HL-60 (cell line): ENCODE data around the gene FRRS1L.

Source experiments
- DNase-seq, 2 experiments: peaks; one replicate each; pipeline ENCODE4 v3.0.0-alpha.2; 2010 to 2020; ENCODE audit warnings: low read depth in 1 of 2, low spot score in 1 of 2
- H3K27ac ChIP-seq: fragments of 250-450 bp; sonication (Bioruptor Pico); replicated peaks from 2 replicates; pipeline ENCODE4 v1.5.1; 2020; ENCODE audit warnings: mild to moderate bottlenecking, moderate library complexity
- H3K27me3 ChIP-seq: fragments of 250-450 bp; sonication (Bioruptor Pico); 2 replicates; pipeline ENCODE4 v1.5.1; 2021; ENCODE audit warnings: mild to moderate bottlenecking, moderate library complexity; ENCODE audit not compliant: insufficient read depth, poor library complexity, severe bottlenecking
- H3K4me3 ChIP-seq: replicated peaks from 2 replicates; pipeline ENCODE4 v1.5.1; 2011; ENCODE audit warnings: mild to moderate bottlenecking, control low read depth, low read length; ENCODE audit not compliant: insufficient read depth
- GABPA ChIP-seq: IDR thresholded peaks from 2 replicates; pipeline ENCODE4 v1.6.1; 2012; ENCODE audit warnings: low read depth
- POLR2AphosphoS5 ChIP-seq: IDR thresholded peaks from 2 replicates; pipeline ENCODE4 v1.6.1; 2012; ENCODE audit warnings: low read depth
- REST ChIP-seq: IDR thresholded peaks from 2 replicates; pipeline ENCODE4 v1.6.1; 2012; ENCODE audit warnings: low read depth; ENCODE audit not compliant: insufficient replicate concordance
- SPI1 ChIP-seq: IDR thresholded peaks from 2 replicates; pipeline ENCODE4 v1.6.1; 2012; ENCODE audit warnings: low read depth, mild to moderate bottlenecking, borderline replicate concordance
- TF ChIP-seq, protein P1 (sequence below): IDR thresholded peaks from one replicate; pipeline ENCODE4 v1.5.1; 2011; ENCODE audit warnings: low read length, control low read depth, inconsistent platforms; ENCODE audit not compliant: insufficient read depth

Gene FRRS1L

GRCh38 chr9:109212768-109213167, 45.7 kb upstream of the FRRS1L start:
- Histone ChIP-seq H3K27ac (no peak overlapping the region), H3K27me3 (no peaks in the 10 kb centered on the region), H3K4me3 (no peak overlapping the region)
- TF ChIP-seq GABPA (no peak), REST (no peak), SPI1 (no peak), POLR2AphosphoS5 (no peak)
- TF ChIP-seq, protein P1, sequence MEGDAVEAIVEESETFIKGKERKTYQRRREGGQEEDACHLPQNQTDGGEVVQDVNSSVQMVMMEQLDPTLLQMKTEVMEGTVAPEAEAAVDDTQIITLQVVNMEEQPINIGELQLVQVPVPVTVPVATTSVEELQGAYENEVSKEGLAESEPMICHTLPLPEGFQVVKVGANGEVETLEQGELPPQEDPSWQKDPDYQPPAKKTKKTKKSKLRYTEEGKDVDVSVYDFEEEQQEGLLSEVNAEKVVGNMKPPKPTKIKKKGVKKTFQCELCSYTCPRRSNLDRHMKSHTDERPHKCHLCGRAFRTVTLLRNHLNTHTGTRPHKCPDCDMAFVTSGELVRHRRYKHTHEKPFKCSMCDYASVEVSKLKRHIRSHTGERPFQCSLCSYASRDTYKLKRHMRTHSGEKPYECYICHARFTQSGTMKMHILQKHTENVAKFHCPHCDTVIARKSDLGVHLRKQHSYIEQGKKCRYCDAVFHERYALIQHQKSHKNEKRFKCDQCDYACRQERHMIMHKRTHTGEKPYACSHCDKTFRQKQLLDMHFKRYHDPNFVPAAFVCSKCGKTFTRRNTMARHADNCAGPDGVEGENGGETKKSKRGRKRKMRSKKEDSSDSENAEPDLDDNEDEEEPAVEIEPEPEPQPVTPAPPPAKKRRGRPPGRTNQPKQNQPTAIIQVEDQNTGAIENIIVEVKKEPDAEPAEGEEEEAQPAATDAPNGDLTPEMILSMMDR, result no peak
- no peak for DNase-seq

GRCh38 chr9:109206670-109207069, 39.6 kb upstream of the FRRS1L start:
- H3K27ac ChIP-seq, result no peak overlapping the region
- H3K4me3 ChIP-seq, result no peak overlapping the region
- H3K27me3 ChIP-seq, result peaks cover 3% of the 10 kb centered on the region
- DNase-seq, result no peak
- no peak for TF ChIP-seq GABPA
- no peak for TF ChIP-seq SPI1

GRCh38 chr9:109205526-109205925, 38.5 kb upstream of the FRRS1L start:
- Histone ChIP-seq H3K27me3 (peaks cover 3% of the 10 kb centered on the region), H3K27ac (no peak overlapping the region), H3K4me3 (no peak overlapping the region)
- TF ChIP-seq SPI1 (no peak), REST (no peak), GABPA (no peak), POLR2AphosphoS5 (no peak)
- TF ChIP-seq, protein P1, result no peak
- DNase-seq, result no peak

DNA sequence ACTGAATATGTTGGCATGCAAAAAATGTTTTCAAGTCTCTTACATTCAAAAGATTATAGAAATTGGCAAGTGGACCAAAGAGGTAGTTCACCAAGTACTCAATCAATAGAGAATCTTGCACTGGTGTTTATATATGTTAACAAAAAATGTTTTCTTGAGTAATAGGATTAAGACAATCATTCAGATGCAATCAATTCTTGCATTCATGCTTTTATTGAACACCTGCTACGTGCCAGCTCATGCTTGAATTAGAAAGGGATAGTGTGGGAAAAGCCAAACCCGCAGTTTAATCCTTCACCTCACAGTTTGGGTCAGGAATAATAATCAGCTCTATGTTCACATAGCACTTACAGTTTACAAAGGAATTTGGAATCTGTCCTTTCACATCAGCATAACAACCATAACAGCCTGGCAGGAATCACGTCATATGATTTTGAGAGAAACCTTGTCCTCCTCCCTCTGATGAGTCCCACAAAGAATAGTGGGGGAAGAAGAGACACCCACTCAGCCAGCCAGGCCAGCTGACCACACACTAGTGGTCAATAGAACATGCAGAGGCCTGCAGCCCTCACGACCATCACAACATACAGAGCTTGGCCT, 36.8 kb upstream of the FRRS1L start:
- no peak for DNase-seq
- peaks cover 6% of the 10 kb centered on the region for H3K27me3 ChIP-seq
- H3K27ac ChIP-seq, result no peak overlapping the region

More for the DNA sequence above, 36.8 kb upstream of the FRRS1L start:
- H3K4me3 ChIP-seq, result no peak overlapping the region
- TF ChIP-seq, protein P1, result no peak
- TF ChIP-seq REST (no peak), POLR2AphosphoS5 (no peak), SPI1 (no peak), GABPA (no peak)
